ENCODE data around the gene STK32C. TPM values are rescaled to one million over a fixed set of nuclear protein-coding genes. Genes with fewer than 3 reads are reported as not detected.
A peak's percentile ranks its signal among the peaks of the same experiment; 100 is the strongest.

Gene STK32C
- total and polyA plus RNA-seq, 2 donors from 2014 or later: 11.6 to 14.4 TPM

DNA sequence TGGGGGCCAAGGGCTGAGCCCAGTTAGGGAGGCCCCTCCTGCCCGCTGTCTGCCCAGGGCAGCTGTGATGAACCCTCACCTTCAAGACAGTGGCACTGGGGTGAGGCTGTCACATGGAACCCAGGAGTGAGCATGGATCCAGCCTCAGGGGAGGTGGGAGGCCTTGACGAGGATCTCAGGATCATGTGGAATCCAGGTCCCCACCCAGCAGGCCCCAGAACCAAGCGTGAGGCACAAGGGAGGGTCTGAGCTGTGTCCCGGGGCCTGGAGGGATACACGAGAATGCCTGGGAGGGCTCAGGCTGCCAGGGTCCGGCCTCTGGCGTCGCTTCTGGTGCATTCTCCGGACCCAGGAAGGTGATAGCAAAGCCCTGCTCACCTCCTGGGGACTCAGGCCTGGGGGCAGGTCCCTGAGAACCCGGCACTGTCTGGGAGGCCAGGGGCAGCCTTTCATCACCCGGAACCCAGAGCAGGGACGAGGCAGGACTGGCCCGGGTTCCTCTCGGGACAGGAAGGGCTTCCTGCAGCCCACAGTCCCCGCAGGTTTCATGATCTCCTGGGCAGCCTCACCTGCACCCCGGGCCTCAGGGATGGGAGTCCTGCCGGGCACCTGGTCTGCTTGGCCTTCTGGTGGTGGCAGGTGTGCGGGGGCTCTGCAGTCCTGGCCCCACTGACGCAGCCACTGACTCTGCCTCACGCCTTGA lies 103.5 kb downstream of the STK32C start:
- Histone ChIP-seq H3K4me3 (ENCODE audit: low read length in 3 of 3) (no peak overlapping the region), H3K9me3 (ENCODE audit: control insufficient read depth in 2 of 3, insufficient read depth in 1 of 3, low read length in 3 of 3) (no peaks in the 10 kb centered on the region), H3K27ac (ENCODE audit: low read depth in 2 of 2, low read length in 2 of 2) (no peak overlapping the region), H3K9ac (ENCODE audit: low read length in 3 of 3) (no peak overlapping the region), H3K36me3 (ENCODE audit: control insufficient read depth in 2 of 3, insufficient read depth in 3 of 3, low read length in 3 of 3) (no peaks in the 10 kb centered on the region), H3K27me3 (ENCODE audit: control insufficient read depth, insufficient read depth, low read length) (no peaks in the 10 kb centered on the region), H3K4me1 (ENCODE audit: control insufficient read depth in 2 of 3, insufficient read depth in 2 of 3, low read depth in 1 of 3, low read length in 3 of 3) (no peaks in the 10 kb centered on the region)
- intact Hi-C loops (cut with DNase I): no loop called here
- TF ChIP-seq, protein P1, sequence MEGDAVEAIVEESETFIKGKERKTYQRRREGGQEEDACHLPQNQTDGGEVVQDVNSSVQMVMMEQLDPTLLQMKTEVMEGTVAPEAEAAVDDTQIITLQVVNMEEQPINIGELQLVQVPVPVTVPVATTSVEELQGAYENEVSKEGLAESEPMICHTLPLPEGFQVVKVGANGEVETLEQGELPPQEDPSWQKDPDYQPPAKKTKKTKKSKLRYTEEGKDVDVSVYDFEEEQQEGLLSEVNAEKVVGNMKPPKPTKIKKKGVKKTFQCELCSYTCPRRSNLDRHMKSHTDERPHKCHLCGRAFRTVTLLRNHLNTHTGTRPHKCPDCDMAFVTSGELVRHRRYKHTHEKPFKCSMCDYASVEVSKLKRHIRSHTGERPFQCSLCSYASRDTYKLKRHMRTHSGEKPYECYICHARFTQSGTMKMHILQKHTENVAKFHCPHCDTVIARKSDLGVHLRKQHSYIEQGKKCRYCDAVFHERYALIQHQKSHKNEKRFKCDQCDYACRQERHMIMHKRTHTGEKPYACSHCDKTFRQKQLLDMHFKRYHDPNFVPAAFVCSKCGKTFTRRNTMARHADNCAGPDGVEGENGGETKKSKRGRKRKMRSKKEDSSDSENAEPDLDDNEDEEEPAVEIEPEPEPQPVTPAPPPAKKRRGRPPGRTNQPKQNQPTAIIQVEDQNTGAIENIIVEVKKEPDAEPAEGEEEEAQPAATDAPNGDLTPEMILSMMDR (IDR thresholded peaks at IDR 0.05; ENCODE audit: borderline replicate concordance, extremely low read depth, insufficient read depth): no peak
- peak in 1 of 5 donors; percentile 47 for DNase-seq
- FAIRE-seq: no peak

GRCh38 chr10:132203256-132204077 lies 104.3 kb downstream of the STK32C start:
- H3K27me3 ChIP-seq (ENCODE audit: control insufficient read depth, insufficient read depth, low read length): no peaks in the 10 kb centered on the region
- no peaks in the 10 kb centered on the region for H3K9me3 ChIP-seq (ENCODE audit: control insufficient read depth in 2 of 3, insufficient read depth in 1 of 3, low read length in 3 of 3)
- TF ChIP-seq, protein P1 (IDR thresholded peaks at IDR 0.05; ENCODE audit: borderline replicate concordance, extremely low read depth, insufficient read depth): no peak
- no peak overlapping the region for H3K27ac ChIP-seq (ENCODE audit: low read depth in 2 of 2, low read length in 2 of 2)
- DNase-seq (peak in 1 of 5 donors; percentile 68), FAIRE-seq (no peak)
- no peak overlapping the region for H3K9ac ChIP-seq (ENCODE audit: low read length in 3 of 3)
- no peaks in the 10 kb centered on the region for H3K4me1 ChIP-seq (ENCODE audit: control insufficient read depth in 2 of 3, insufficient read depth in 2 of 3, low read depth in 1 of 3, low read length in 3 of 3)
- intact Hi-C loops (cut with DNase I): no loop called here
- no peak overlapping the region for H3K4me3 ChIP-seq (ENCODE audit: low read length in 3 of 3)
- no peaks in the 10 kb centered on the region for H3K36me3 ChIP-seq (ENCODE audit: control insufficient read depth in 2 of 3, insufficient read depth in 3 of 3, low read length in 3 of 3)

GRCh38 chr10:132202070-132202970 lies 105.4 kb downstream of the STK32C start:
- Histone ChIP-seq H3K27me3 (ENCODE audit: control insufficient read depth, insufficient read depth, low read length) (no peaks in the 10 kb centered on the region), H3K36me3 (ENCODE audit: control insufficient read depth in 2 of 3, insufficient read depth in 3 of 3, low read length in 3 of 3) (no peaks in the 10 kb centered on the region), H3K9me3 (ENCODE audit: control insufficient read depth in 2 of 3, insufficient read depth in 1 of 3, low read length in 3 of 3) (no peaks in the 10 kb centered on the region), H3K4me1 (ENCODE audit: control insufficient read depth in 2 of 3, insufficient read depth in 2 of 3, low read depth in 1 of 3, low read length in 3 of 3) (no peaks in the 10 kb centered on the region), H3K27ac (ENCODE audit: low read depth in 2 of 2, low read length in 2 of 2) (no peak overlapping the region), H3K4me3 (ENCODE audit: low read length in 3 of 3) (no peak overlapping the region), H3K9ac (ENCODE audit: low read length in 3 of 3) (no peak overlapping the region)
- FAIRE-seq: no peak
- intact Hi-C loops (cut with DNase I): no loop called here
- TF ChIP-seq, protein P1 (IDR thresholded peaks at IDR 0.05; ENCODE audit: borderline replicate concordance, extremely low read depth, insufficient read depth): no peak
- DNase-seq: peak in 1 of 5 donors; percentile 60
